Inferior parietal cortex (tissue), 1 donor: Measurements from ENCODE around the gene SLC44A2.
A peak's percentile ranks its signal among the peaks of the same experiment; 100 is the strongest.
"Not testable (repeated sequence)": the region's sequence is repeated elsewhere in the genome, so short reads cannot be mapped to it uniquely, and the experiment has no call there.

Experiments
- DNase-seq: peaks from one replicate; pipeline ENCODE4 v3.0.0-alpha.2; 2016; ENCODE audit errors: extremely low spot score

SLC44A2 gene

GRCh38 chr19:10651851-10652250, 26.5 kb downstream of the SLC44A2 start:
- no peak for DNase-seq

DNA sequence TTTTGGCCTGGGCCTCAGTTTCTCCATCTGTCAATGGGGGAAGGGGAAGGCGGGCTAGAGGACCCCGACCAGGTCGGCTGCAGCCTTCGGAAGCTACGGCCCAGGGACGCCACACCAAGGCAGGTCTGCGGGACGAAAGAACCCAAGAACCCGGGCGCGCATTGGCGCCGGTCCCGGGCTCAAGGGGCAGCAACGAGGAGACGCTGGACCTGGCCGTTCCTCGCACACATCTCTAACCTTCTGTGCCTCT, 28.1 kb downstream of the SLC44A2 start:
- no peak for DNase-seq

GRCh38 chr19:10653732-10654609, 28.6 kb downstream of the SLC44A2 start, which contains the start of gene ILF3:
TSS of gene ILF3 (plus strand) at chr19:10654346. CDS start at chr19:10670606, 16,260 bp downstream.
- DNase-seq = peak; percentile 100

DNA sequence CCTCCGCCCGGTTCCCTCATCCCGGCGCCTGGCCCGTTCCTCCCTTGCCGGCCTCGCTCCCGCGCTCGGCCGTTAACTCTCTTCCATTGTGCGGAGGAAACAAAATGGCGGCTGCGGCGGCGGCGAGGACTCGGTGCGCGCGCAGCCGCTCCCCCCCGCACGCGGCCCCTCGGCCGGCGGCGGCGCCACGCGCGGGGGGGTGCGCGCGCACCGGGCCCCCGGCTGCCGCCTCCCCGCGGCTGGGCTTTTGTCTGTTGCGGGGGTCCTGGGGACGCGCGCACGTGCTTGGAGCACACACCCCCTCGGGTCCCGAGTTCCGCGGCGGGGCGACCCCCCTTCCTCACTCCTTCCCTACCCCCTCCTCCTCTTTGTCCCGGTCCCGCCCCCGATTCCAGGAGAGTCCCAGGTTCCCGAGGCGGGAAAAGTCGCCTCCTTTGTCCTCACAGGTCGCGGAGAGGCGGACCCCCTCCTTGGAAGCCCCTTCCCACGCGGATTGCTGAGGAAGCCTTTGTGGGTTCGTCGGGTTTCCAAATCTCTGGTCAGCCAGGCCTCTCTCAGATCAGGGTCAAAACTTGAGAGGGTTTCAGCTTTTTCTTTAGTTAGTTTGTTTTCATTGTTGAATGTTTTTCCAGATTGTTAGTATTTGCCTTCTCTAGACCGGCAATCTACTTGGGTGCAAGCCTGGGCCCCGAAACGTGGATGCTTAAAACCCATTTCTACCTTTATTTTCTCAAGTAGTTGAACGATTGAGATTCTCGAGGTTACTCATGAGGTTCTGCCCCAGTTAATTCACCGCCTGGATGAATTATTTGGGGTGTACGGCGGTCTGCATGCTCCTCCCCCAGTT, 29.5 kb downstream of the SLC44A2 start:
- DNase-seq = peak; percentile 25

DNA sequence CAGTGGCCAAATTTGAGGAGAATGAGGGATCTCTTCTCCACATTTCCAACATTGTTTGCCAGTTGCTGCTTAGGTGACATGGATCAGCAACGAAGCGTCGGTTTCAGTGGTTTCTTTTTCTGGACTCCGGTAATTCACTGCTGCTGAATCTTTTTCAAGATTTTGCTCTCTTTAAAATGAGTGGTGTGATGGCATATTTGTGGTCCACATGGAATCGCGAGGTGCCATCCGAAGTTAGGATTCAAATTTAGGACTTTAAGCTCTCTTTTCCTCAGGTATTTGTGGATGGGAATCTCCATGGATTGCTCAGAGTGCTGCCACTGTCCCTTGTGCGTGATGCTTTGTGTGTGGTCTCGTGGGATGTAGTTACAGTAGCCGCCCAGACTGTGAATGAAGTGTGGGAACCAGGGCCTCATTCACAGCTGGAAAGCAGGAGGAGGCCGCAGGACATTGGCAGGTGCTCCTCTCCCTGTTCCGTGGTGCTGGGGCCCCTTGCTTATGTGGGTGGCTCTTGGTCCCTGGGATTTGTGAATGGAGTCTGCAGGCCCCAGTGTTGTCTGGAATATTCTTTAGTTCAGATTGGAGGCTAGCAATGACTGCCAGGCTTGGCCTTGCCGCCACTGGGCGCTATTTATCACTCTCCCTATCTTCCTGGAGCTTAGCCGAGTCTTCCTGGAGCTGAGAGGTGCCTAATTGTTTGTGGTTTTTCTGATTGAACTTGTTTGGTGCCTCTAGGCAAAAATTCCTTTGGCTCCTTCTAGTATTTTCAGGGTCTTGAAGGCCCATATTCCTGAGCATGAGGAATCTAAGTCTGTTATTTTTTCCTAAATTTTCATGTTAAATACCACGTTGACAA, 30.3 kb downstream of the SLC44A2 start:
- DNase-seq = no peak

DNA sequence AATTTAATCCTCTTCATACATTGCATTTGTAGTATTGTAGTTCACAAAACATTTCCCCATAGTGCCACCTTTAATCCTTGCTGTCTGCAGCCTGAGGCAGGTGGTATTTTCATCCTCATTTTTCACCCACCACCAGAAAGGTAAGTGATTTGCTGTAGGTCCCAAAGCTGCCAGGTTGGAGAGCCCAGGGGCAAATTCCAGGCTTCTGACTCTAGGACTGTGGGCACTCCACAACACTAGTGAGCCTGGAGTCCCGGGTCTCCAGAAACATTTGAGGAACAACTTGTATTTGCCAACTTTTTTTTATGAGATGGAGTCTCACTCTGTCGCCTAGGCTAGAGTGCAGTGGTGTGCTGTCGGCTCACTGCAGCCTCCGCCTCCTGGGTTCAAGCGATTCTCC, 35.0 kb downstream of the SLC44A2 start:
- no peak for DNase-seq

- DNase-seq = no peak
Measured at GRCh38 chr19:10661946-10662345, 36.6 kb downstream of the SLC44A2 start.

DNA sequence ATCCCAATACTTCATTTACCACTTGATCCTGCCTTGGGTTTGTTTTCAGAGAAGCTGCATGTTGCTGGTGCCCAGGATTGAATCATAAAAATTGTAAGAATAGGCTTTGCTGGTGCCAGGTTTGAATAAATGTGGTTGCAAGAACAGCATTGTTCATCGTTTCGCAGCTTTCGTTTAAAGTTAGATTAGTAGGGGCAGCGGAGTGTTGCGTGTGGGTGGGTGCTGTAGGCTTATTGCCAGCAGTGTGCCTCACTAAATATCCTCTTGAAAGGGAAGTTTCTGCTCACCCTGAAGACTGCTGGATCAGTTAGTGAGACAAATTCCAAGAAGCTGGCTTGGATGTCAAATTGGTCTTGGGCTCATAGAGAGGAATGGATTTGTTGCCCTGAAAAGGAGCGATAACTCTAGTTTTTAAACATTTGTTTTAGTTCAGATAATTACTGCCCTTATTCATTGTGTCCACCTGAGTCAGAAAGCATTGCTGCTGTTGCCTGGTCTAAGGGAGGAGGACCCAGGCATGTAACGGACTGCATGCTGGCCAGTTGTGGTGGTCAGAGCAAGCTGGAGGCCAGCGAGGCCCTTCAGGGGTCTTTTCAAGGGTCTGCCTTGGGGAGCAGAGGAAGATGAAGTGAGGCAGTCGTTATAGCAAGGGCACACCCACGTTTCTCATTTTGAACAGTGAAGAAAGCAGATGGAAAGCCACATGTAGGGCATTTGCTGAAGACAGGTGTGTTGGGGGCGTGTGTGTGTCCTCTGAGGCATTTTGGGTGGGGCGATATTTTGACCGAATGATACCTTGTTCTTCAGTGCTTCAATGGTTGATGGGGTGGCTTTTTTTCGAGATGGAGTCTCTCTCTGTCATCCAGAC, 37.3 kb downstream of the SLC44A2 start:
- DNase-seq = peak; percentile 26

DNA sequence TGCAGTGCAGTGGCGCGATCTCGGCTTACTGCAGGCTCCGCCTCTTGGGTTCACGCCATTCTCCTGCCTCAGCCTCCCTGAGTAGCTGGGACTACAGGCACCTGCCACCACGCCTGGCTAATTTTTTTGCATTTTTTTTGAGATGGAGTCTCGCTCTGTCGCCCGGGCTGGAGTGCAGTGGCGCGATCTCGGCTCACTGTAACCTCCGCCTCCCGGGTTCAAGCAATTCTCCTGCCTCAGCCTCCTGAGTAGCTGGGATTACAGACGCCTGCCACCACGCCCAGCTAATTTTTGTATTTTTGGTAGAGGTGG, 37.9 kb downstream of the SLC44A2 start:
- DNase-seq = not testable (repeated sequence)

GRCh38 chr19:10667867-10668266, 42.5 kb downstream of the SLC44A2 start:
- DNase-seq = no peak

- no peak for DNase-seq
Measured at GRCh38 chr19:10669246-10669645, 43.9 kb downstream of the SLC44A2 start.

- DNase-seq = no peak
Measured at GRCh38 chr19:10670182-10670581, 44.8 kb downstream of the SLC44A2 start.

DNA sequence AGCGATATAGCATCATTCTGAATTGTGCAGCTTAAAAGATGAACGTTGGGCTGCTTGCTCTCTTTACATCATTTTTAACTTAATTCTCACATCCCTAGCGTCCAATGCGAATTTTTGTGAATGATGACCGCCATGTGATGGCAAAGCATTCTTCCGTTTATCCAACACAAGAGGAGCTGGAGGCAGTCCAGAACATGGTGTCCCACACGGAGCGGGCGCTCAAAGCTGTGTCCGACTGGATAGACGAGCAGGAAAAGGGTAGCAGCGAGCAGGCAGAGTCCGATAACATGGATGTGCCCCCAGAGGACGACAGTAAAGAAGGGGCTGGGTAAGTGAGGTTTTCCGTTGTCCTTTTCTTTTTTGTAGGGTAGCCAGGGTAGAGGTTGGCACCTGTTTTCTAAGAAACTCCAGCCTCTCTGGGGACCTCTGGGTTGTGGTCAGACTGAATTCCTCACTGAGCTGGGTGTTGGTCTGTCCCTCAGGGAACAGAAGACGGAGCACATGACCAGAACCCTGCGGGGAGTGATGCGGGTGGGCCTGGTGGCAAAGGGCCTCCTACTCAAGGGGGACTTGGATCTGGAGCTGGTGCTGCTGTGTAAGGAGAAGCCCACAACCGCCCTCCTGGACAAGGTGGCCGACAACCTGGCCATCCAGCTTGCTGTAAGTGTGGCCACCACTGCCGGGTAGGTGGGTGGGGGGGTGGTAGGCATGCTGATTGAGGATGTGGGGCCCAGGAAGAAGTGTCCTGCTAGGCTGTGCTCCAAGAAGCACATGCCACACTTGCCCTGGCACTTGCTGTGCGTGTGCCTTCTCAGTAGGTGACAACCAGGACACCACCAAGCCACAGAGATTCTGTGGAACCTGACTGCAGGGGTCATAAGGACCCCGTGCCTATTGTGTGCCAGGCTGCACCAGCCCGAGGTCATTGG, 45.8 kb downstream of the SLC44A2 start:
- no peak for DNase-seq

DNA sequence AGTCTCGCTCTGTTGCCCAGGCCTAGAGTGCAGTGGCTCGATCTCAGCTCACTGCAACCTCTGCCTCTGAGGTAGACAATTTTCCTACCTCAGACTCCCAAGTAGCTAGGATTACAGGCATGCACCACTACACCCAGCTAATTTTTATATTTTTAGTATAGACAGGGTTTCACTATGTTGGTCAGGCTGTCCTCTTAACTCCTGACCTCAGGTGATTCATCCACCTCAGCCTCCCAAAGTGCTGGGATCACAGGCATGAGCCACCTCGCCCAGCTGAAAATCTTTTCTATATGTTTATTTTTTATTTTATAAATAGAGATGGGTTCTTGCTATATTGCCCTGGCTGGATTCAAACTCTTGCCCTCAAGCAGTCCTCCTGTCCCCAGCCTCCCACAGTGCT, 46.6 kb downstream of the SLC44A2 start:
- DNase-seq = not testable (repeated sequence)

DNA sequence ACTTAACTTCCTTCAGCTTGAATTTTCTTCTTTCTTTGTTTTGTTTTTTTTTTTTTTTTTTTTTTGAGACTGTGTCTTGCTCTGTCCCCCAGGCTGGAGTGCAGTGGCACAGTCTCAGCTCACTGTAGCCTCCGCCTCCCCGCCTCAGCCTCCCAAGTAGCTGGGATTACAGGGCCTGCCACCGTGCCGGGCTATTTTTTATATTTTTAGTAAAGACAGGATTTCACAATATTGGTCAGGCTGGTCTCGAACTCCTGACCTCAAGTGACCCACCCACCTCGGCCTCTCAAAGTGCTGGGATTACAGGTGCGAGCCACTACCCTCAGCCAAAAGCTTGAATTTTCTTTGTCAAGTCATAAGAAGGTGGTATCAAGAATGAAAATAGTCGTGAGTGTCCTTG, 49.9 kb downstream of the SLC44A2 start:
- not testable (repeated sequence) for DNase-seq

DNA sequence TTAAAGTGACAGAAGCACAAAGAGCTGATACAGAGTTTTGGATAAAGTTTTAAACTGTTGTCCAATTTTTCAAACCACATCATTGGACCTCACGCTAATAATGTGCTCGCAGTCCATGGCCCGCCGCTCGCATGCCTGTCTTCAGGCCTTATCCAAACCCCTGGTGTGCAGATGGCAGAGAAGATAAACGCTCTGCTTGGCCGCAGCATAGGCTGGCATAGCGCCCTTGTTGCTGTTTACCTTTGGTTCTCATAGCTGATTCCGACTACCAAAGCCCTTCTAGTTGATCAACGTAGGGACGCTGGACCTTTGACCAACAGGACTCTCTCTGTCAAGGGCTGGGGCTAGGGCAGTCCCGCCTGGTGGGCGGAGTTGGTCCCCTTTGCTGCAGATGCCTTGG, 52.4 kb downstream of the SLC44A2 start:
- no peak for DNase-seq

- DNase-seq = no peak
Measured at GRCh38 chr19:10678813-10679212, 53.5 kb downstream of the SLC44A2 start.

DNA sequence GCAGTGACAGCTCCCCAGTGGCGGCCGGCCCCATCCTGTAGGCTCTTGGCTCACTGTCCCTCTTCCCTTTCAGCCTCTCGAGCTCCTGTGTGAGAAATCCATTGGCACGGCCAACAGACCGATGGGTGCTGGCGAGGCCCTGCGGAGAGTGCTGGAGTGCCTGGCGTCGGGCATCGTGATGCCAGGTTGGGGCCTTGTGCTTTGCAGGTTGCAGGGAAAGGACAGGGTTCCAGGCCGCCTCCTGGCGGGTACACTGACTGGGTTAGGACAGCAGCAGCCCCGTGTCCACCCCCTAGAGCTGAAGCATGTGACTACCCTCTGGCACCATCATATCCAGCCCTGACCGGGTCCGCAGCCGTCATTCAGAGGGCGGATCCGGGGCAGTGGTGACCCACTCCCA, 54.4 kb downstream of the SLC44A2 start:
- no peak for DNase-seq

DNA sequence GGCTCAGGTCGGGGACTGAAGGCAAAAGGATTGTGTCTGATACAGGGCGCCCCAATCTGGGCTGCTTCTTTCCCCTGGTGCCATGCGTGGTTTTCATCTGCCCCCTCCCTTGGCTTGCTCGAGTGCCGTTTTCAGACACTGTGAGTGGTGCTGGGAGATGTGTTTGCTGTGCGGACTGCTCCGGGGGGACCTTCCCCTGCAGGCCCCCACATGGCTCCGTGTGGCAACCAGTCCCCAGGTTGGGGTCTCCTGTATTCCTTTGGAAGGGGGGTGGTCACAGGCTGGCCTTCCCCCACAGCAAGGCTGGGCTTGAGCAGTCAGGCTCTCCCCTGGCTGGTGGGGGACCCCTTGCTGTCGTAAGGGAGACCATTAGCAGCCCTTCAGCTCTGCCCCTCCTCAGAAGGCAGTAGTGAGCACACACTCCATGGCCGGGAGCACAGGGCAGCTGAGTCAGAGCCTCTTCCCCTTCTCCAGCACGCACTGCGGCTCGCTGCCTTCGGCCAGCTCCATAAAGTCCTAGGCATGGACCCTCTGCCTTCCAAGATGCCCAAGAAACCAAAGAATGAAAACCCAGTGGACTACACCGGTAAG, 55.3 kb downstream of the SLC44A2 start:
- DNase-seq = no peak

GRCh38 chr19:10681658-10682057, 56.3 kb downstream of the SLC44A2 start:
- no peak for DNase-seq
